Measurements from ENCODE around the gene CIBAR2.

The CIBAR2 gene

DNA sequence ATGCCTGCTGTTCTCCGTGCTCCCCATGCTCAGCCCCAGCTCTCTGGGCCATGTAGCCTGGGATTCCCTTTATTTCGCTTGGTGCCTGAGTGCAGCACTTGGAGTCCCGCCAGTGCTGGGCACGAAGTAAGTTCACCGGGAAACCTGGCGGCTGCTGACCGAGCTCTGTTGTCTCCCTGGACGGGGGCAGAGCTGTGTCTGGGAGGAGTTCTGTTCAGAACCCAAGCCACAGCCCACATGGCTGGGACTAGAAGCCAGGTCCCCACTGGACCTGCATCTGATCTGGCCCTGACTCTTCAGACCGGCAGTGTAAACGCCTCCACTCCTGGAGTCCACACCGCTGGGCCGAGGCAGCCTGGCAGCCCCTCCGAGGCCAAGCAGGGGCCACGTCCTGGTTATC, 37.5 kb upstream of the CIBAR2 start:
- TF ChIP-seq, protein P1, sequence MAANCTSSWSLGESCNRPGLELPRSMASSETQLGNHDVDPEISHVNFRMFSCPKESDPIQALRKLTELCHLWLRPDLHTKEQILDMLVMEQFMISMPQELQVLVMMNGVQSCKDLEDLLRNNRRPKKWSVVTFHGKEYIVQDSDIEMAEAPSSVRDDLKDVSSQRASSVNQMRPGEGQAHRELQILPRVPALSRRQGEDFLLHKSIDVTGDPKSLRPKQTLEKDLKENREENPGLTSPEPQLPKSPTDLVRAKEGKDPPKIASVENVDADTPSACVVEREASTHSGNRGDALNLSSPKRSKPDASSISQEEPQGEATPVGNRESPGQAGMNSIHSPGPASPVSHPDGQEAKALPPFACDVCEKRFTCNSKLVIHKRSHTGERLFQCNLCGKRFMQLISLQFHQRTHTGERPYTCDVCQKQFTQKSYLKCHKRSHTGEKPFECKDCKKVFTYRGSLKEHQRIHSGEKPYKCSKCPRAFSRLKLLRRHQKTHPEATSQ (tag by site-specific recombination; IDR thresholded peaks at IDR 0.05): no peak
- TF ChIP-seq ZNF16 (tag by site-specific recombination; IDR thresholded peaks at IDR 0.05; ENCODE audit: low read depth) (no peak), ZNF585B (tag by site-specific recombination; IDR thresholded peaks at IDR 0.05) (no peak), ZBTB21 (tag by site-specific recombination; IDR thresholded peaks at IDR 0.05) (no peak), SP7 (tag by site-specific recombination; IDR thresholded peaks at IDR 0.05) (no peak), ZNF211 (tag by site-specific recombination; IDR thresholded peaks at IDR 0.05; ENCODE audit: low read depth) (no peak), YY1 (tag by site-specific recombination; IDR thresholded peaks at IDR 0.05) (no peak), ZNF768 (tag by site-specific recombination; IDR thresholded peaks at IDR 0.05) (no peak), KLF7 (tag by site-specific recombination; IDR thresholded peaks at IDR 0.05; ENCODE audit: borderline replicate concordance) (no peak), ZNF404 (tag by site-specific recombination; IDR thresholded peaks at IDR 0.05) (no peak), ZNF76 (tag by site-specific recombination; IDR thresholded peaks at IDR 0.05; ENCODE audit: borderline replicate concordance, low read depth) (no peak), ZNF423 (tag by site-specific recombination; IDR thresholded peaks at IDR 0.05) (no peak), ZNF169 (tag by site-specific recombination; IDR thresholded peaks at IDR 0.05) (no peak), ZNF629 (tag by site-specific recombination; IDR thresholded peaks at IDR 0.05) (no peak)
- TF ChIP-seq, protein P2, sequence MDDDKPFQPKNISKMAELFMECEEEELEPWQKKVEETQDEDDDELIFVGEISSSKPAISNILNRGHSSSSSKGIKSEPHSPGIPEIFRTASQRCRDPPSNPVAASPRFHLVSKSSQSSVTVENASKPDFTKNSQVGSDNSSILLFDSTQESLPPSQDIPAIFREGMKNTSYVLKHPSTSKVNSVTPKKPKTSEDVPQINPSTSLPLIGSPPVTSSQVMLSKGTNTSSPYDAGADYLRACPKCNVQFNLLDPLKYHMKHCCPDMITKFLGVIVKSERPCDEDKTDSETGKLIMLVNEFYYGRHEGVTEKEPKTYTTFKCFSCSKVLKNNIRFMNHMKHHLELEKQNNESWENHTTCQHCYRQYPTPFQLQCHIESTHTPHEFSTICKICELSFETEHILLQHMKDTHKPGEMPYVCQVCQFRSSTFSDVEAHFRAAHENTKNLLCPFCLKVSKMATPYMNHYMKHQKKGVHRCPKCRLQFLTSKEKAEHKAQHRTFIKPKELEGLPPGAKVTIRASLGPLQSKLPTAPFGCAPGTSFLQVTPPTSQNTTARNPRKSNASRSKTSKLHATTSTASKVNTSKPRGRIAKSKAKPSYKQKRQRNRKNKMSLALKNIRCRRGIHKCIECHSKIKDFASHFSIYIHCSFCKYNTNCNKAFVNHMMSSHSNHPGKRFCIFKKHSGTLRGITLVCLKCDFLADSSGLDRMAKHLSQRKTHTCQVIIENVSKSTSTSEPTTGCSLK (tag by site-specific recombination; IDR thresholded peaks at IDR 0.05): no peak
- TF ChIP-seq, protein P3, sequence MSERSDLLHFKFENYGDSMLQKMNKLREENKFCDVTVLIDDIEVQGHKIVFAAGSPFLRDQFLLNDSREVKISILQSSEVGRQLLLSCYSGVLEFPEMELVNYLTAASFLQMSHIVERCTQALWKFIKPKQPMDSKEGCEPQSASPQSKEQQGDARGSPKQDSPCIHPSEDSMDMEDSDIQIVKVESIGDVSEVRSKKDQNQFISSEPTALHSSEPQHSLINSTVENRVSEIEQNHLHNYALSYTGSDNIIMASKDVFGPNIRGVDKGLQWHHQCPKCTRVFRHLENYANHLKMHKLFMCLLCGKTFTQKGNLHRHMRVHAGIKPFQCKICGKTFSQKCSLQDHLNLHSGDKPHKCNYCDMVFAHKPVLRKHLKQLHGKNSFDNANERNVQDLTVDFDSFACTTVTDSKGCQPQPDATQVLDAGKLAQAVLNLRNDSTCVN (tag by site-specific recombination; optimal IDR thresholded peaks at IDR 0.05): no peak
- TF ChIP-seq, protein P4, sequence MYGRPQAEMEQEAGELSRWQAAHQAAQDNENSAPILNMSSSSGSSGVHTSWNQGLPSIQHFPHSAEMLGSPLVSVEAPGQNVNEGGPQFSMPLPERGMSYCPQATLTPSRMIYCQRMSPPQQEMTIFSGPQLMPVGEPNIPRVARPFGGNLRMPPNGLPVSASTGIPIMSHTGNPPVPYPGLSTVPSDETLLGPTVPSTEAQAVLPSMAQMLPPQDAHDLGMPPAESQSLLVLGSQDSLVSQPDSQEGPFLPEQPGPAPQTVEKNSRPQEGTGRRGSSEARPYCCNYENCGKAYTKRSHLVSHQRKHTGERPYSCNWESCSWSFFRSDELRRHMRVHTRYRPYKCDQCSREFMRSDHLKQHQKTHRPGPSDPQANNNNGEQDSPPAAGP (tag by site-specific recombination; IDR thresholded peaks at IDR 0.05): no peak
- TF ChIP-seq, protein P5, sequence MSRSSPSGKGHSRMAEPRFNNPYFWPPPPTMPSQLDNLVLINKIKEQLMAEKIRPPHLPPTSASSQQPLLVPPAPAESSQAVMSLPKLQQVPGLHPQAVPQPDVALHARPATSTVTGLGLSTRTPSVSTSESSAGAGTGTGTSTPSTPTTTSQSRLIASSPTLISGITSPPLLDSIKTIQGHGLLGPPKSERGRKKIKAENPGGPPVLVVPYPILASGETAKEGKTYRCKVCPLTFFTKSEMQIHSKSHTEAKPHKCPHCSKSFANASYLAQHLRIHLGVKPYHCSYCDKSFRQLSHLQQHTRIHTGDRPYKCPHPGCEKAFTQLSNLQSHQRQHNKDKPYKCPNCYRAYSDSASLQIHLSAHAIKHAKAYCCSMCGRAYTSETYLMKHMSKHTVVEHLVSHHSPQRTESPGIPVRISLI (tag by site-specific recombination; IDR thresholded peaks at IDR 0.05): no peak
- no peaks in the 10 kb centered on the region for H3K36me3 ChIP-seq (ENCODE audit: control insufficient read depth in 2 of 2, insufficient read depth in 1 of 2, low read length in 2 of 2)
- CTCF ChIA-PET: interaction anchor here (0.6 to 1.6 kb wide), 6 partner anchors 10 to 568 kb away, joined by 3 to 5 read pairs (median 3); no protein-coding TSS in a partner anchor
- H3K9me3 ChIP-seq (ENCODE audit: control insufficient read depth, insufficient read depth, low read depth, low read length): no peaks in the 10 kb centered on the region
- no peak overlapping the region for H3K4me3 ChIP-seq (ENCODE audit: low read depth, low read length)
- 0 out of 2 replicates have a peak, but pooled peaks cover 2% of the 10 kb centered on the region for H3K4me1 ChIP-seq (ENCODE audit: control insufficient read depth, insufficient read depth, low read length)
- H3K27ac ChIP-seq (ENCODE audit: extremely low read depth, low read depth, low read length): no peak overlapping the region
- POLR2A ChIA-PET: interaction anchor here (1.6 kb wide), 1 partner anchor 13 kb away, joined by 3 read pairs; no protein-coding TSS in a partner anchor

DNA sequence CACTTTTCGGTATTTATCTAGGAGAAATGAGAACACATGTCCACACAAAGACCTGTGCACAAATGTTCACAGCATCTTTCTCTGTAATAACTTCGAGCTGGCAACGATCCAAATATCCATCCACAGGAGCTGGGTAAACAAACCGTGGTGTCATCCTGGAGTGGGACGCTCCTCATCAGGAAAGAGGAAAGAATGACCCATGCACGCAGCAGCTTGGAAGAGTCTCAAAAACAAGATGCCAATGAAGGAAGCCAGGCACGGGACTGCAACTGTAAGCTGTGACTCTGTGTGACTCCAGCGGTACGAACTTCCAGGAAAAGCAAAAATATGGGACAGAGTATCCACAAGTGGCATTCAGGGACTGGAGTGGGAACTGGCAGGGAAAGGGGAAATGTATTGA, 36.7 kb upstream of the CIBAR2 start:
- POLR2A ChIA-PET: interaction anchor here (1.6 kb wide), 1 partner anchor 14 kb away, joined by 3 read pairs; no protein-coding TSS in a partner anchor
- Histone ChIP-seq H3K36me3 (ENCODE audit: control insufficient read depth in 2 of 2, insufficient read depth in 1 of 2, low read length in 2 of 2) (no peaks in the 10 kb centered on the region), H3K27ac (ENCODE audit: extremely low read depth, low read depth, low read length) (no peak overlapping the region), H3K9me3 (ENCODE audit: control insufficient read depth, insufficient read depth, low read depth, low read length) (no peaks in the 10 kb centered on the region), H3K4me3 (ENCODE audit: low read depth, low read length) (no peak overlapping the region), H3K4me1 (ENCODE audit: control insufficient read depth, insufficient read depth, low read length) (0 out of 2 replicates have a peak, but pooled peaks cover 2% of the 10 kb centered on the region)
- CTCF ChIA-PET: interaction anchor here (0.7 to 2.2 kb wide), 5 partner anchors 15 to 1708 kb away, joined by 3 to 6 read pairs (median 4); no protein-coding TSS in a partner anchor
- TF ChIP-seq GLIS1 (tag by site-specific recombination; IDR thresholded peaks at IDR 0.05) (0 out of 2 replicates have a peak, but pooled peaks have one; percentile 20), ZNF660 (tag by site-specific recombination; IDR thresholded peaks at IDR 0.05) (0 out of 2 replicates have a peak, but pooled peaks have one; percentile 25), ZFP41 (tag by site-specific recombination; IDR thresholded peaks at IDR 0.05; ENCODE audit: borderline replicate concordance) (no peak), ZNF335 (tag by site-specific recombination; conservative IDR thresholded peaks at IDR 0.05) (no peak), SP7 (tag by site-specific recombination; IDR thresholded peaks at IDR 0.05) (0 out of 2 replicates have a peak, but pooled peaks have one; percentile 31), ZNF221 (tag by site-specific recombination; IDR thresholded peaks at IDR 0.05; ENCODE audit: borderline replicate concordance) (no peak)
- TF ChIP-seq, protein P6, sequence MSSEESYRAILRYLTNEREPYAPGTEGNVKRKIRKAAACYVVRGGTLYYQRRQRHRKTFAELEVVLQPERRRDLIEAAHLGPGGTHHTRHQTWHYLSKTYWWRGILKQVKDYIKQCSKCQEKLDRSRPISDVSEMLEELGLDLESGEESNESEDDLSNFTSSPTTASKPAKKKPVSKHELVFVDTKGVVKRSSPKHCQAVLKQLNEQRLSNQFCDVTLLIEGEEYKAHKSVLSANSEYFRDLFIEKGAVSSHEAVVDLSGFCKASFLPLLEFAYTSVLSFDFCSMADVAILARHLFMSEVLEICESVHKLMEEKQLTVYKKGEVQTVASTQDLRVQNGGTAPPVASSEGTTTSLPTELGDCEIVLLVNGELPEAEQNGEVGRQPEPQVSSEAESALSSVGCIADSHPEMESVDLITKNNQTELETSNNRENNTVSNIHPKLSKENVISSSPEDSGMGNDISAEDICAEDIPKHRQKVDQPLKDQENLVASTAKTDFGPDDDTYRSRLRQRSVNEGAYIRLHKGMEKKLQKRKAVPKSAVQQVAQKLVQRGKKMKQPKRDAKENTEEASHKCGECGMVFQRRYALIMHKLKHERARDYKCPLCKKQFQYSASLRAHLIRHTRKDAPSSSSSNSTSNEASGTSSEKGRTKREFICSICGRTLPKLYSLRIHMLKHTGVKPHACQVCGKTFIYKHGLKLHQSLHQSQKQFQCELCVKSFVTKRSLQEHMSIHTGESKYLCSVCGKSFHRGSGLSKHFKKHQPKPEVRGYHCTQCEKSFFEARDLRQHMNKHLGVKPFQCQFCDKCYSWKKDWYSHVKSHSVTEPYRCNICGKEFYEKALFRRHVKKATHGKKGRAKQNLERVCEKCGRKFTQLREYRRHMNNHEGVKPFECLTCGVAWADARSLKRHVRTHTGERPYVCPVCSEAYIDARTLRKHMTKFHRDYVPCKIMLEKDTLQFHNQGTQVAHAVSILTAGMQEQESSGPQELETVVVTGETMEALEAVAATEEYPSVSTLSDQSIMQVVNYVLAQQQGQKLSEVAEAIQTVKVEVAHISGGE (tag by site-specific recombination; conservative IDR thresholded peaks at IDR 0.05; ENCODE audit: low read depth): no peak
